DMS 273 (cell line): Measurements from ENCODE around the gene SH3PXD2B.

Experiments used
- DNase-seq: peaks from one replicate; lab custom pipeline; 2025; ENCODE audit not compliant: unreplicated experiment; lab: John Stamatoyannopoulos, UW

SH3PXD2B gene

GRCh38 chr5:172437445-172438318, 16.6 kb downstream of the SH3PXD2B start:
- DNase-seq, result peak; percentile 87

GRCh38 chr5:172436879-172437369, 17.4 kb downstream of the SH3PXD2B start:
- DNase-seq, result peak; percentile 47

GRCh38 chr5:172436078-172436878, 18.0 kb downstream of the SH3PXD2B start:
- no peak for DNase-seq

GRCh38 chr5:172435362-172436077, 18.8 kb downstream of the SH3PXD2B start:
- no peak for DNase-seq

GRCh38 chr5:172434251-172434650, 20.1 kb downstream of the SH3PXD2B start:
- DNase-seq, result no peak

DNA sequence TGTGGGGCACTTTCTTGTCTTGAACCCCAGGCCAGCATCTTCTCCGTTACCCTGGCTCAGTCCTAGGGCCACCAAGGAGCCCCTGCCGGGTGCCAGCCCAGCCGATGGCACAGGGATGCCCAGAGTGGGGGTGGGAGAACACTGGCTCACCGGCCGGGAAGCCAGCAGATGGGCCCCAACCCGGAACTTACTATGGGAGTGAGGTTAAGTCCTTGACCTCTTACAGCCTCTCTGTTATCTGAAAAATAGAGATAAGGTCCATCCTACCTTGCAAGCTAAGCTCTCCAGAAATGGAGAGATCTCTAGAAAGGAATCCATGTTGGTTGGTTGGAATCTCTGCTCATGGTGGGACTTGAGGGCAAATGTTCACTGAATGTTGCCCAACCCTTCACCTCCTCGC, 20.8 kb downstream of the SH3PXD2B start:
- DNase-seq, result no peak

DNA sequence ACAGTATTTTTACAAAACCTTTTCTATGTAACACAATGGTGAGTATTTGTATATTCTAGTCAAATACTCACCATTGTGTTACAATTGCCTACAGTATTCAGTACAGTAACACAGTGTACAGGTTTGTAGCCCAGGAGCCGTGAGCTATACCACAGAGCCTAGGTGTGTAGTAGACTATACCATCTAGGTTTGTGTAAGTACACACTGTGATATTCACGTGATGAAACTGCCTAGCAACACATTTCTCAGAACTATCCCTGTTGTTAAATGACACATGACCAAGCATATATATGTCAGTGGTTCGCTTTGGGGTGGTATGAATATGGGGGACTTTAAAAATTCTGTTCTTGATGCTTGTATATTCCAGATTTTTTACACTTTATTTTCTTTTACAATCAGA, 21.3 kb downstream of the SH3PXD2B start:
- DNase-seq, result no peak

DNA sequence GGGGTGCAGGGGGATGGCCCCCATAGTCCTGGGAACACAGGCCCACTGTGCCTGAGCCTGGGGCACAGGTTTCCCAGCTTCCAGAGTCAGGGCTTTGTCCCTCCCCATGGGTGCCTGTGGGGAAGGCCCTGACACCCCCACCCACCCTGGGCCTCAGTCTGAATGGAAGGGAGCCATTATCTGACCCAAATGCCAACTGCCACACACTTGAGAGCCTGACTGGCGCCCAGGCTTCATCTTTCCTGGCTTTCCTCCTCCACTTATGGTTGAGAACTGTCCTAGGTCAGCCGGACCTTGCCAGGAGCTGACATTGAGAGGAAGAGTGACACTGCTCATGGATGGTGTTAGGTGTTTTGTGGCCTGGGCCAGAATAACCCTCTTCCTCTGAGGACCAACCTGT, 24.0 kb downstream of the SH3PXD2B start:
- no peak for DNase-seq

GRCh38 chr5:172429201-172429940, 25.0 kb downstream of the SH3PXD2B start:
- DNase-seq, result no peak

GRCh38 chr5:172428224-172429166, 25.8 kb downstream of the SH3PXD2B start:
- DNase-seq, result no peak

DNA sequence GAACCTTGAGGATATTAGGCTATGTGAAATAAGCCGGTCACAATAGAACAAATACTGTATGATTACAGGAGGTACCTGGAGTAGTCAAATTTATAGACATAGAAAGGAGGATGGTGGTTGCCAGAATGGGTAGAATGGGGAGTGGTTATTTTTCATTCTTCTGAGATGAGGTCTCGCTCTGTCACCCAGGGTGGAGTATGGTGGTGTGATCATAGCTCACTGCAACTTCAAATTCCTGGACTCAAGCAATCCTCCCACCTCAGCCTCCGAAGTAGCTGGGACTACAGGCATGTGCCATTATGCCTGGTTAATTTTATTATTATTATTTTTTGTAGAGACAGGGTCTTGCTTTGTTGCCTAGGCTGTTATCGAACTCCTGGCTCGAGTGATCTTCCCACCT, 27.1 kb downstream of the SH3PXD2B start:
- no peak for DNase-seq

DNA sequence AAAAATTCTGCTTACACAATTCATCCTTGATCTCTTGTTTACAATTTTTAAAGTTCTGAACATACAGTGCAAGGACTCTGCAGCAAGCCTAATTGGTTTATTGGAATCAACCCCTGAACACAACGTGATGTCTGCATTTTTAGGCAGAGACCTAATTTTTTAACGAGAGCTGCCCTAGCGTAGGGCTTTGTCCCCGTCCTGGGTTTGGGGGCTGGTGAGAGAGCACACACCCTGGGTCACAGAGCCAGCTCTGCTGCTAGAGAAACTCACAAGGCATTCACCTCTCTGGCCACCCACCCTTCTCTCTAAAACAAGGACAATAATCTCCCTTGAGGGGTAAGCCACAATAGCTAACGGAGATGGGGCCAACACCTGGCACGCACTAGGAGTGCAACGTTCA, 28.2 kb downstream of the SH3PXD2B start:
- DNase-seq, result no peak

- no peak for DNase-seq
Observed at GRCh38 chr5:172425402-172425801, 28.9 kb downstream of the SH3PXD2B start.

- DNase-seq, result no peak
Observed at GRCh38 chr5:172424808-172425207, 29.5 kb downstream of the SH3PXD2B start.

DNA sequence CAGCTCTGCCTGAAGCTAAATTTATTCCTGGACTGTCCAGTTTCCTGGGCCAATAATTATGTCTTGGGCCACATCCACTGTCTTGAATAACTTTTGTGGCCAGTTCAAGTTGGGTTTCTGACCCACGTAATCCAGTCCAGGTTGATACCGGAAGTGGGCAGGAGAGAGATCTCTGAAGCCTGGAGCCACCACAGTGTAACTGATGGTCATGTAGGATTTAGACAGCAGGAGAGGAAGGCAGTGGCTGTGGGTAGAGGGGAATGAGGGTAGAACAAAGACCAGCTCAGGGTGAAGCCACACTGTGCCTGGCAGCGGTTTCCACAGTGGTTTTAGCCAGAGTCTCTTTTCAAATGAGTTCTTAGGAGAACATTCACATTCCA, 30.2 kb downstream of the SH3PXD2B start:
- no peak for DNase-seq

DNA sequence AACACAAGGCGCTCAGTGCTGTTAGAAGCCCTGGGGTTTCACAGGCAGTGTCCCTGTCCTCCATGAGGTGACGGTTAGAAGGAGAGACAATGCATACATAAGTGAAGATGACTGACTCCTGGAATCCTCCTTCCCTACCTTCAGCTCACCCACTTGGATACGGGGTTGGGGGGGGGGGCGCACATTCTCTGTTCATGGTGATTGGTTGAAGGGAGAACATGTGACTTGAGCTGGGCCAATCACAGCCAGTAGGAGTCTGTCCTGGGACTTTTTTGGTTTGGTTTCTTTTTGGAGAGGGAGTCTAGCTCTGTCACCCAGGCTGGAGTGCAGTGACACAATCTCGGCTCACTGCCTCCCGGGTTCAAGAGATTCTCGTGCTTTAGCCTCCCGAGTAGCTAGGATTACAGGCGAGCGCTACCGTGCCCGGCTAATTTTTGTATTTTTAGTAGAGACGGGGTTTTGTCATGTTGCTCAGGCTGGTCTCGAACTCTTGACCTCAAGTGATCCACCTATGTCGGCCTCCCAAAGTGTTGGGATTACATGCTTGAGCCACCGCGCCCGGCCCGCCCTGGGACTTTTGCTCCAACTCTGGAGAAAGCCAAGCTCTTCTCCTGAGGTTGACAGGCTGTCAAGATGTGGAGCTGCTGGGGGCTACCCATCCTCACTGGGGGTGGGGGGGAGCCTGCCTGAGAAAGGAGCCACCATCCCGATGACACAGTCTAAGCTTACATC, 30.8 kb downstream of the SH3PXD2B start:
- no peak for DNase-seq

DNA sequence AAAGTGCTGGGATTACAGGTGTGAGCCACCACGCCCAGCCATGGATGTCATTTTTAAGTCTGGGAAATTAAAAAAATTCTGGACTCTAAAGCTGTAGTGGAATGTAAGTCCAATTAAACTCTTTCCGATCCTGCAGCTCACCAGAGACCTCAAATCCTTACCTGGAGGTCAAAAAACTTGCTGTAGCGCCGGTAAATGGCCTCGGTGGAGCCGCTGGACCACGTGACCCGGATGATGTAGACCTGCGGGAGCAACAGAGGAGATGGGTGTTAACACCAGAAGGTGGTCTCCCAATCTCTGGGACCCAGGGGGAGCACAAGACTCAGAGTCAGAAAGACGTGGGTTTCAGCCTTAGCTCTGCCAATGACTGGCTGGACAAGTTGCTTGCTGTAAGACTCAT, 32.1 kb downstream of the SH3PXD2B start:
- no peak for DNase-seq

DNA sequence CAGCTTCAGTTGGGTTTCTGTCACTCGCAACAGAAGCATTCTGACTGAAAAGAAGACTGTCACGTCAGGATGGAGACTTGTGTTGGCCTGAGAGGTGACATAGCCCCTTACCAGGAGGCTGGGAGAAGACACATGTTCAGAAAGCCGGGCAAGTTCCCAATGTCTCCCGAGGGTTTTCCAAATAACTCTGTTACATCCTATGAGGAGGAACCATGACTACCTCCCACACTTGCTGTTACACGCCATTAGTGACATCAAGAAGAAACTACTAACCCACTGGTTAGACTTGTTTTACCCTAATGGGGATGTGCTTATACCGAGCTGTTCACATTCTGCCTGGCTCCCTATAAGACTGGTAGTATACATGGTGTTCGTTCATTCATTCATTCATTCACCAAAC, 33.3 kb downstream of the SH3PXD2B start:
- DNase-seq, result no peak
